HepG2 (cell line): ENCODE measurements around the gene PNMA3. TPM values are rescaled to one million over a fixed set of nuclear protein-coding genes. Genes with fewer than 3 reads are reported as not detected.

Source experiments
- ATAC-seq: fragments of 200-7000 bp; cut with Tn5 transposase; 3 replicates; pipeline ENCODE4 v1.9.1; 2020; ENCODE audit warnings: mild to moderate bottlenecking, moderate library complexity
- BruUV-seq: library from RNA; stranded (reverse); fragments of 400-500 nt; replicated peaks from 2 replicates; lab custom pipeline; 2021; lab: Mats Ljungman, UMichigan
- CTCF ChIA-PET: fragments of 300-600 bp; formaldehyde crosslinking; extraction: SDS; loops from one replicate; lab custom pipeline; 2021; ENCODE audit warnings: low total read pairs, inconsistent platforms, low intra/inter-chr PET ratio; lab: Yijun Ruan, JAX
- POLR2A ChIA-PET: fragments of 350-600 bp; sonication (Branson Sonifier 250); formaldehyde crosslinking; loops from one replicate; lab custom pipeline; 2020; ENCODE audit warnings: antibody characterized with exemption, inconsistent platforms; lab: Yijun Ruan, JAX
- DNase-seq: peaks from one replicate; pipeline ENCODE4 v3.0.0-alpha.2; 2015; ENCODE audit warnings: low spot score
- FAIRE-seq: peaks from 3 replicates; lab custom pipeline; 2011; peaks lifted over from hg19 to GRCh38; lab: Jason Lieb, UNC
- H2AFZ ChIP-seq: one replicate; pipeline ENCODE4 v1.6.1; 2011; ENCODE audit warnings: low read length, inconsistent platforms
- H3K27ac ChIP-seq: fragments of 300-600 bp; 3 replicates; pipeline ENCODE4 v1.8.0; 2011; ENCODE audit warnings: mixed run types, mild to moderate bottlenecking, mixed read lengths, low read length, inconsistent platforms; ENCODE audit not compliant: insufficient read depth; ENCODE audit errors: extremely low read length
- H3K27me3 ChIP-seq, 2 experiments: fragments of 200-600 bp in 1 of 2; 2 replicates in 1 of 2; 3 replicates in 1 of 2; pipeline versions ENCODE4 v1.6.0 to v1.8.0; 2011; ENCODE audit warnings: low read length in 2 of 2, mild to moderate bottlenecking in 2 of 2, moderate library complexity in 2 of 2, inconsistent platforms in 1 of 2; ENCODE audit not compliant: insufficient read depth in 2 of 2, control insufficient read depth in 1 of 2
- H3K36me3 ChIP-seq, 2 experiments: fragments of 200-600 bp in 1 of 2; replicated peaks in 1 of 2; 2 replicates in 1 of 2; 3 replicates in 1 of 2; pipeline versions ENCODE4 v1.5.1 to v1.8.0; 2011; ENCODE audit warnings: low read length in 2 of 2, inconsistent platforms in 1 of 2; ENCODE audit not compliant: insufficient read depth in 2 of 2, control insufficient read depth in 1 of 2
- H3K4me1 ChIP-seq: 2 replicates; pipeline ENCODE4 v1.5.1; 2012; ENCODE audit warnings: low read length, inconsistent platforms; ENCODE audit not compliant: insufficient read depth
- H3K4me2 ChIP-seq: 2 replicates; pipeline ENCODE4 v1.6.0; 2011; ENCODE audit warnings: low read depth, low read length, inconsistent platforms
- H3K4me3 ChIP-seq, 3 experiments: fragments of 200-600 bp in 1 of 3; sonication (generic), shearing (Covaris generic) in 1 of 3; replicated peaks in 1 of 3; 2 replicates each; pipeline ENCODE4 v1.5.1; 2011 to 2016; ENCODE audit warnings: low read length in 3 of 3, inconsistent platforms in 2 of 3, low read depth in 2 of 3, mild to moderate bottlenecking in 2 of 3, control low read depth in 1 of 3, mixed read lengths in 1 of 3; ENCODE audit not compliant: insufficient read depth in 1 of 3
- H3K79me2 ChIP-seq: one replicate; pipeline ENCODE4 v1.6.1; 2011; ENCODE audit warnings: low read length, inconsistent platforms; ENCODE audit not compliant: insufficient read depth
- H3K9ac ChIP-seq: 2 replicates; pipeline ENCODE4 v1.6.0; 2011; ENCODE audit warnings: mild to moderate bottlenecking, low read depth, low read length, inconsistent platforms; ENCODE audit not compliant: insufficient read depth
- H3K9me3 ChIP-seq: 2 replicates; pipeline ENCODE4 v1.5.1; 2012; ENCODE audit warnings: mild to moderate bottlenecking, low read length
- H4K20me1 ChIP-seq: 2 replicates; pipeline ENCODE4 v1.6.0; 2011; ENCODE audit warnings: inconsistent platforms, mild to moderate bottlenecking, low read length, moderate library complexity; ENCODE audit not compliant: insufficient read depth
- ATM ChIP-seq: fragments of 450-650 bp; IDR thresholded peaks from 2 replicates; pipeline ENCODE4 v1.7.1; 2017; ENCODE audit warnings: mild to moderate bottlenecking, borderline replicate concordance
- DMAP1 ChIP-seq: IDR thresholded peaks from 2 replicates; pipeline ENCODE4 v1.6.1; 2016
- GABPA ChIP-seq, 2 experiments: IDR thresholded peaks; 2 replicates each; pipeline ENCODE4 v1.6.1; 2011 to 2016; ENCODE audit warnings: low read depth in 2 of 2, low read length in 1 of 2, missing biosample characterization in 1 of 2, missing genetic modification characterization in 1 of 2
- GRHL1 ChIP-seq: sonication (generic); formaldehyde crosslinking; conservative IDR thresholded peaks from 2 replicates; pipeline ENCODE4 v1.8.0; 2022; ENCODE audit warnings: missing genetic modification reagents
- JUNB ChIP-seq: sonication (generic); formaldehyde crosslinking; IDR thresholded peaks from 2 replicates; pipeline ENCODE4 v1.8.0; 2022; ENCODE audit warnings: missing genetic modification reagents, mild to moderate bottlenecking, borderline replicate concordance
- MLLT10 ChIP-seq: sonication (generic); formaldehyde crosslinking; IDR thresholded peaks from 2 replicates; pipeline ENCODE4 v1.4.0; 2020; ENCODE audit warnings: missing genetic modification reagents
- NR3C1 ChIP-seq: sonication (generic); formaldehyde crosslinking; IDR thresholded peaks from 2 replicates; pipeline ENCODE4 v1.4.0; 2020; ENCODE audit warnings: missing genetic modification reagents
- TBX2 ChIP-seq: sonication (generic); formaldehyde crosslinking; IDR thresholded peaks from 2 replicates; pipeline ENCODE4 v1.5.0; 2020; ENCODE audit warnings: missing genetic modification reagents, mild to moderate bottlenecking, borderline replicate concordance
- TFE3 ChIP-seq: IDR thresholded peaks from 2 replicates; pipeline ENCODE4 v1.6.1; 2016
- ZNF343 ChIP-seq: sonication (generic); formaldehyde crosslinking; IDR thresholded peaks from 2 replicates; pipeline ENCODE4 v1.4.0; 2020; ENCODE audit warnings: mild to moderate bottlenecking, missing genetic modification reagents
- WGBS: methylation state at CpG from one replicate; pipeline ENCODE4 v1.1.6; 2017; ENCODE audit warnings: low lambda C conversion rate; 5-methylcytosine and 5-hydroxymethylcytosine counted together
- in situ Hi-C: cut with HindIII; loops from 2 replicates; pipeline ENCODE4 v1.10.0; 2017; ENCODE audit warnings: low pct_unique_long_range_greater_than_20kb; ENCODE audit not compliant: extremely low pct_ligation_motif_present
- intact Hi-C: fragments of 100-400 bp; cut with micrococcal nuclease; formaldehyde crosslinking; loops from one replicate; pipeline ENCODE4 v1.10.0; 2022; ENCODE audit not compliant: unreplicated experiment
- polyA plus RNA-seq, 8 experiments: library from polyadenylated mRNA; depleted of rRNA in 3 of 8; stranded (reverse) in 7 of 8; unstranded in 1 of 8; fragments of >200 nt; fragmentation: Illumina TruSeq in 4 of 8; extraction: Trizol in 4 of 8; gene quantifications; 2 replicates each; pipeline versions ENCODE4 v1.2.1 to v1.2.3, GENCODE V29; 2011 to 2016; ENCODE audit warnings: low read depth in 4 of 8, missing spikeins in 1 of 8, mixed read lengths in 1 of 8; ENCODE audit not compliant: insufficient read depth in 1 of 8
- total RNA-seq, 5 experiments: library from RNA; depleted of rRNA; stranded (reverse); fragments of >200 nt; fragmentation: Illumina TruSeq; extraction: Trizol; gene quantifications; 2 replicates each; pipeline ENCODE4 v1.2.3, GENCODE V29; 2016; ENCODE audit warnings: low read depth in 1 of 5
- TF ChIP-seq, protein P1 (sequence below): sonication (generic); formaldehyde crosslinking; conservative IDR thresholded peaks from 2 replicates; pipeline ENCODE4 v1.4.0; 2020; ENCODE audit warnings: missing genetic modification reagents

The PNMA3 gene
- total and polyA plus RNA-seq, 2 of the 13 experiments (the other 11 are each of a cell fraction or from before 2014, with no cell fraction given) = not detected

GRCh38 chrX:153059191-153060094 is 3.2 kb downstream of the PNMA3 start (continued):
- no peak for TF ChIP-seq JUNB (CRISPR knock-in tag)
- TF ChIP-seq, all 625 proteins: peak for 0

- no TSS peak for BruUV-seq
- ATAC-seq (no peak), DNase-seq (no peak), FAIRE-seq (no peak)
- Histone ChIP-seq H3K79me2 (no peaks in the 10 kb centered on the region), H3K27me3 (no peaks in the 10 kb centered on the region), H3K36me3 (no peaks in the 10 kb centered on the region), H3K4me2 (no peak overlapping the region), H3K9me3 (no peaks in the 10 kb centered on the region), H4K20me1 (no peaks in the 10 kb centered on the region), H3K9ac (no peak overlapping the region), H3K4me3 (no peak overlapping the region), H3K4me1 (peaks cover 32% of the 10 kb centered on the region), H3K27ac (no peak overlapping the region), H2AFZ (no peak overlapping the region)
- ChIA-PET POLR2A (no interaction called here), CTCF (no interaction called here)
- TF ChIP-seq TFE3 (CRISPR knock-in tag) = no peak
- no peak for TF ChIP-seq GRHL1 (CRISPR knock-in tag)
- TF ChIP-seq, protein P1, sequence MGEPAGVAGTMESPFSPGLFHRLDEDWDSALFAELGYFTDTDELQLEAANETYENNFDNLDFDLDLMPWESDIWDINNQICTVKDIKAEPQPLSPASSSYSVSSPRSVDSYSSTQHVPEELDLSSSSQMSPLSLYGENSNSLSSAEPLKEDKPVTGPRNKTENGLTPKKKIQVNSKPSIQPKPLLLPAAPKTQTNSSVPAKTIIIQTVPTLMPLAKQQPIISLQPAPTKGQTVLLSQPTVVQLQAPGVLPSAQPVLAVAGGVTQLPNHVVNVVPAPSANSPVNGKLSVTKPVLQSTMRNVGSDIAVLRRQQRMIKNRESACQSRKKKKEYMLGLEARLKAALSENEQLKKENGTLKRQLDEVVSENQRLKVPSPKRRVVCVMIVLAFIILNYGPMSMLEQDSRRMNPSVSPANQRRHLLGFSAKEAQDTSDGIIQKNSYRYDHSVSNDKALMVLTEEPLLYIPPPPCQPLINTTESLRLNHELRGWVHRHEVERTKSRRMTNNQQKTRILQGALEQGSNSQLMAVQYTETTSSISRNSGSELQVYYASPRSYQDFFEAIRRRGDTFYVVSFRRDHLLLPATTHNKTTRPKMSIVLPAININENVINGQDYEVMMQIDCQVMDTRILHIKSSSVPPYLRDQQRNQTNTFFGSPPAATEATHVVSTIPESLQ = no peak
- TF ChIP-seq DMAP1 (CRISPR knock-in tag) = no peak
- no peak for TF ChIP-seq TBX2 (CRISPR knock-in tag)
- no peak for TF ChIP-seq MLLT10 (CRISPR knock-in tag)
- TF ChIP-seq ATM = no peak
- no peak for TF ChIP-seq GABPA (IDR thresholded peaks at IDR 0.05; ENCODE audit: low read depth, low read length)
- no peak for TF ChIP-seq GABPA (CRISPR knock-in tag; IDR thresholded peaks at IDR 0.05; ENCODE audit: low read depth)
- TF ChIP-seq NR3C1 = no peak
- TF ChIP-seq ZNF343 (CRISPR knock-in tag) = no peak
- intact Hi-C loops (no loop called here), in situ Hi-C loops (no loop called here)
- 71% methylated on average over 7 of the region's 8 CpGs for WGBS
Observed at GRCh38 chrX:153060095-153060445, 3.8 kb downstream of the PNMA3 start.
